Raji (cell line): ENCODE measurements around the gene TMEM151B.

Experiments used
- POLR2A ChIP-seq: IDR thresholded peaks from 2 replicates; pipeline ENCODE4 v1.6.1; 2011; ENCODE audit warnings: low read depth, low read length, control low read depth; ENCODE audit not compliant: insufficient read depth

Gene TMEM151B

GRCh38 chr6:44310241-44310640 lies 40.0 kb downstream of the TMEM151B start:
- TF ChIP-seq POLR2A: no peak

- no peak for TF ChIP-seq POLR2A
Measured at GRCh38 chr6:44311304-44311703, 41.1 kb downstream of the TMEM151B start.

DNA sequence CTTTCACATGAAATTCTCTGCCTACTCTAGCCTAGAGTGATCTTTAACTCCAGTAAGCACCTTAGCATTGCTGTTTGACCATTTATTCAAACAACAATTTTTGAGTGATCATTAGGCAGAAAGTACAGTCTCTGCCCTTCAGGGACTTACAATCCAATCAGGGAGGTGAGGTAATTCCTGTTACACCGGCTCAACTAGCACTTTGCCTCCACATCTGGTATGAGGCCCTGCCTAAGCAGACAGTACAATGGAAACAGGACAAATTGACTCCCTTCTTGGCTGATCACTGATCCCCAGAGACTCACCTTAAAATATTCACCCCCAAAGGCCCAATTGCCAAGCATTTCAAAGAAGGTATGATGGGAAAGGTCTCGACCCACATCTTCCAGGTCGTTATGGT lies 41.5 kb downstream of the TMEM151B start:
- no peak for TF ChIP-seq POLR2A

GRCh38 chr6:44312901-44313788 lies 42.9 kb downstream of the TMEM151B start, which contains the start of gene AARS2:
Gene AARS2, minus strand, starts transcription at chr6:44313347. Its CDS starts 24 bp downstream, at chr6:44313323.
- peak; percentile 97 for TF ChIP-seq POLR2A

DNA sequence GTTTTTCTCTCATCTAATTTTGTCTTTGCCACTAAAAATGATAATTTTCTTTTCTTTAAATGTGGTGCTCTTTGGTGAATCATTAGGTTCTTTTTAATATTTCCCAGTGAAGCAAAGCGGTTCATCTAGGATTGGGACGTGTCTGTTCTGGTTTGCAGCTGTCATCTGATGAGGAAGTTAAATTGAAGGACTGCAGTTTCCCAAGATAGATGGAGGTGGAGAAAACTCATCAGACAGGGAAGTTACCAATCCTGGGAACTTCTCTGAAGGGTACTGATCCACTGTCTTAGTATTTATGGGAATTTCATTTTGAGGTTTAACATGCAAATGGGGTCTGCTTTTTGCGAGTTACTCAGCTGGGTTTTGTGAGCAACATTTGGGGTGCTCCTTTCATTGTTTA lies 45.3 kb downstream of the TMEM151B start:
- no peak for TF ChIP-seq POLR2A

DNA sequence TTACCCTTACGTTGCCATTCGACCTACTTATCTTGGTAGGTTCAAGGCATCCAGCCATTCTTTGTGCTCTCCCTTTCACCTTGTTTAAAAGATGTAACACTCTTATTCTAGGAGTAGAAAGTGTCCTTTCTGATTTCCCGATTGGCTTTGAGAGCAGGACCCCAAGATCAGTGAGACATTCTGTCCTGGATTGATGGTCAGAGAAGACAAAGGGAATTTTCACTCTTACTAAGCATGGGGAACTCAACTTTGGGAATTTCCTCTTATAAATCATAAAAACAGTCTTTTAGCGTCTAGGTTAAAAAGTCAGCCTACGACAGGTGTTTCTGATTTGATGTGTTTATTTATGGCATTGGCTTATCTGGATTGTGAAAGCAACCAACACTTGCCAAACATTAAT lies 45.7 kb downstream of the TMEM151B start:
- TF ChIP-seq POLR2A: no peak

- no peak for TF ChIP-seq POLR2A
Measured at GRCh38 chr6:44316481-44316880, 46.2 kb downstream of the TMEM151B start.

DNA sequence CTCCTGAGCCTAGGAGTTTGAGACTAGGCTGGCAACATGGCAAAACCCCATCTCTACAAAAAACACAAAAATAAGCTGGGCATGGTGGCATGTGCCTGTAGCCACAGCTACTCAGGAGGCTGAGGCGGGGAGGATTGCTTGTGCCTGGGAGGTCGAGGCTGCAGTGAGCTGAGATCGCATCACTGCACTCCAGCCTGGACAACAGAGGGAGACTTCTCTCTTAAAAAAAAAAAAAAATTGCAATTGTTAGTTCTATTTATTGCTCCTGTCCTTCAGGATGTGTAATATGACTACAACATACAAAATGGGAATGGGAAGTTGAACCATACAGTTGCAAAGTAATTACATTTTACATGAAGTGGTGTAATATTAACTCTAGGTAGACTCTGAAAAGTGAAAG lies 51.0 kb downstream of the TMEM151B start:
- TF ChIP-seq POLR2A: no peak

DNA sequence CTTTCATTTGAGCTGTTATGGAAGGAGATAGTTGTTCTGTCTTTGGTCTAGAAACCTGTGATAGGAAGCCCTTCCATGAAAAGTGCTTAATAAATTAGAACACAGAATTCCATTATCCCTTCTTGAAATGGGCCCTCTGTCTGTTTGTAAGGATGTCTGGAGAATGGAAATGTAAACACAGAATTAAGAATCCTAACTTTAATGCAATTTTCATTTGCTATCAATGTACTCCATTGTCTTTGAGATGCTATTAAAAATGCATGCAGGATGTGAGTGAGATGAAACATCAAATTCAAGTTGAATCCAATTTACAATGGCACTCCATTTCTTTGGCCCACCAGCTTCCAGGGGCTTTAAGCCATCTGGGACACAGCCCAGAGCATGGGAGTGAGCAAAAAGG lies 56.8 kb downstream of the TMEM151B start:
- TF ChIP-seq POLR2A: no peak

GRCh38 chr6:44327760-44328159 lies 57.5 kb downstream of the TMEM151B start:
- TF ChIP-seq POLR2A: no peak

DNA sequence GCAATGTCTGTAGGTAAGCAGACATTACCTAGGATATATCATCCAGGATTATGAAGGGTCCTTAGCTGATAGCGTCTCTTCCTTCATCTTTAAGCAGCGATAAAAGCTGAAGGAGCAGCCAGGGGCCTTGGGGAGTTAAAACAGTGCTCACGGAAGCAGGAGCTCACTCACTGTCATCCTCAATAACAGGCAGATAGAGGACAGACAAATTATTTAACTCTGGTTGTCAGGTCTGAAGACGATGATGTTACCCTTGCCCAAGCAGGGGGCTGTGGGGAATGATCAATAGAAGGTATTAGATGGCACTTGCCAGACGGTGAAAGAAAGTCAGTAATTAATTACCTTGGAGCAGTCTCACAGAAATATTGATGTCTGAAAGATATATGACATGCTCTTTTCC lies 59.6 kb downstream of the TMEM151B start:
- no peak for TF ChIP-seq POLR2A

DNA sequence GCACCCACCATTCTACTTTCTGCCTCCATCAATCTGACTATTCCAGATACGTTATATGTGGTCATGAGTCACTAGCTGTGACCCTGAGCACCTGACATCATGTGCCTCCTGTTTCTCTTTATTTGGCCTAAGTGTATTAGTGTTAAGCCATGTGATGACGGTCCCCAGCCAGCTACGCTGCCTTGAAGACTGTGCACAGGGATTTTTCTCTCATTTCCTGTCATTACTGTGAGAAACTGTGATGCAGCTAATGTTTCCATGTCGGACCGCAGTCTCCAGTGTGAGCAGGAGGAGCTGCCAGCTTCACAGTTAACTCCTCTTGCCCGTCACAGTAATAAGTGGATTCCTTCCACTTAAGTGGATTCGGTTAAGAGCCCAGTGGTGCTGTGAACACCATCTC lies 62.3 kb downstream of the TMEM151B start:
- TF ChIP-seq POLR2A: no peak

GRCh38 chr6:44333273-44333919 lies 63.1 kb downstream of the TMEM151B start:
- TF ChIP-seq POLR2A: no peak

GRCh38 chr6:44333942-44334341 lies 63.7 kb downstream of the TMEM151B start:
- TF ChIP-seq POLR2A: no peak

GRCh38 chr6:44335631-44336030 lies 65.4 kb downstream of the TMEM151B start:
- no peak for TF ChIP-seq POLR2A

GRCh38 chr6:44338228-44339122 lies 68.2 kb downstream of the TMEM151B start:
- no peak for TF ChIP-seq POLR2A

DNA sequence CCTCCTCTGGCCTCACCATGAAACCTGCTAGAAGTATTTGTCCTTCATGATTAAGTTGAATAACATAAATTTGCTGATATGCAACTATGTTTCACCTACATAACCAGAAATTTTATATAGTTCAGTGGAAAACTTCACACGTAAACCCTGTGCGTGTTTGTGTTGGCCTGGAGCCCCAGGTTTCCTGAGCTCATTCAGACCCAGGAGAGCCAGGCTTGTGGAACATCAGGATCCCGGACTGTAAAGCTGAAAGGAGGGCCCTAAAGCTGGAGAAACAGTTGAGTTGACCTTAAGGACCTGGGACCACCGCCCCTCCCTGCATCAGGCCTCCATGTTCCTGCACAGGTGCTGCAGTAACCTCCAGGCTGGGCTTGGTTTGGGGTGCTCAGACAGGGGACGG lies 69.1 kb downstream of the TMEM151B start:
- TF ChIP-seq POLR2A: no peak
